NCI-H345 treated with DMSO at 0.1 percent for 48 hours (cell line): ENCODE measurements around the gene FLNB.
A peak's percentile ranks its signal among the peaks of the same experiment; 100 is the strongest.

Experiments used
- DNase-seq: peaks from one replicate; lab custom pipeline; 2025; ENCODE audit not compliant: unreplicated experiment; lab: John Stamatoyannopoulos, UW

FLNB gene

DNA sequence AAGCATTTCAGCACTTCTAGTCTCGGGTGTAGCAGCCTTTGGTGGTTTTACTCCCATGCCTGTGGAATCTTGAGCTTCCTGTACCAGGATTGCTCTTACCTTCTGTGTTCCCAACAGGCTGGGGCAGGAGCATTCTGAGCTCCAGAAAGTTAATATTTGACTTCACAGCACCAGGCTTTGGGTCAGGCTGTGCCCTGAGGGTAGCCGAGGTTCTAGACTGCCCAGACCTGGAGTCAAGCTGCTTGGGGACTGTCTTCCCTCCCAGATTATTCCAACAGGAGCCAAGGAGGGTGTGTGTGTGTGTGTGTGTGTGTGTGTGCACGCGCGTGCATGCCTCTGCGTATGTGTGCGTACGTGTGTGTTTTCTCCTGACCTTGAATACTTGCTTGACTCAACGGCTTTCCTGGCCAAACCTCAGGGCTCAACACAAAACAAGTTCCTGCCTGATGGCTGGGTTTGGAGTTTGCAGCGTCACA is 94.8 kb downstream of the FLNB start:
- DNase-seq = no peak

DNA sequence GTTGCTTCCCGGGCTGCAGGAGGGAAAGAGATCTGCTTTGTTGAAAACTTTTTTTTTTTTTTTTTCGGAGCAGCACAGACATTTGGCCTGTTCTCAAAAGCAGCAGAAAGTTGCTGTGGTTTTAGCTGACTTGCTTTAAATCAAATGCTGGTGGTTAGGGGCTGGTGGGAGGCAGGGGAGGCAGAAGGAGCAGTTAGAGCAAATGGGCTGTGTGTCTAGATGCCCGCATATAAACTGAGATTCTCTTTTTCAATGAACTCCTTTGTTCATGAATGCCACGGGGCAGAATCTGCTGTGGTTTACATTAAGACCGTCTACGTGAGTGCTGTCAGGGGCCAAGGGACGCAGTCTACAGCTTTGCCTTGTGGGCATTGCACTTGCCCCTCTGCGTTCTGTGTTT is 95.9 kb downstream of the FLNB start:
- no peak for DNase-seq

- no peak for DNase-seq
Observed at GRCh38 chr3:58104712-58105111, 96.5 kb downstream of the FLNB start.

- DNase-seq = no peak
Observed at GRCh38 chr3:58105196-58105595, 97.0 kb downstream of the FLNB start.

GRCh38 chr3:58106061-58106460 is 97.8 kb downstream of the FLNB start:
- no peak for DNase-seq

DNA sequence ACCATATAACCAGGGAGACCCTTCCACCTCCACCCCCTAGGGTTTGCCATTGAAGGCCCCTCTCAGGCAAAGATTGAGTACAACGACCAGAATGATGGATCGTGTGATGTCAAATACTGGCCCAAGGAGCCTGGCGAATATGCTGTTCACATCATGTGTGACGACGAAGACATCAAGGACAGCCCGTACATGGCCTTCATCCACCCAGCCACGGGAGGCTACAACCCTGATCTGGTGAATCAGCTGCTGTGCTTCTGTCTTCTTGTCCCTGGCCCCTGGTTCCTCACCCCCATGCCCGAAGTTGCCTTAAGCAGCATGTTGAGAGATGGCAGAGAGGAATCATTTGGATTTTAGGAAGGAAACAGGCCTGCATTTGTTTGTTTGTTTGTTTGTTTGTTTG is 98.4 kb downstream of the FLNB start:
- no peak for DNase-seq

DNA sequence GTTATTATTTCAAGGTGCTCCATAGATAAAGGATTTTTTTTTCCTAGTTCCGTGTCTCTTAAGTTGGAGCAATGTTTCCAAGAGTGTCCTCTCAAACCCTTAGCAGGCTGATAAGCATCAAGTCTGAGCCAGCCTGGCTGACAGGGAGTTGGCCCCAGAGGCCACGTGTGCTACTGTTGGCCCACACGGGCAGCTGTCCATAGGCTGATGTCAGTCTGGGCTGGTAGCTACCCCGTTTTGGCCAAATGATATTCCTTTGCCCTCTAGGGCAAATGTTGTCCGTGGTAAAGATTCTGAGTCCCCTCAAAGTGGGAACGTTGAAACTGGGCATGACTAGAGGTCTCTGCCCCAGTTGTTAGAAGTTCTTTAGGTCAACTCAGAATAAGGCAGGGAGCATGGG is 99.4 kb downstream of the FLNB start:
- no peak for DNase-seq

- DNase-seq = no peak
Observed at GRCh38 chr3:58109752-58110151, 101.5 kb downstream of the FLNB start.

DNA sequence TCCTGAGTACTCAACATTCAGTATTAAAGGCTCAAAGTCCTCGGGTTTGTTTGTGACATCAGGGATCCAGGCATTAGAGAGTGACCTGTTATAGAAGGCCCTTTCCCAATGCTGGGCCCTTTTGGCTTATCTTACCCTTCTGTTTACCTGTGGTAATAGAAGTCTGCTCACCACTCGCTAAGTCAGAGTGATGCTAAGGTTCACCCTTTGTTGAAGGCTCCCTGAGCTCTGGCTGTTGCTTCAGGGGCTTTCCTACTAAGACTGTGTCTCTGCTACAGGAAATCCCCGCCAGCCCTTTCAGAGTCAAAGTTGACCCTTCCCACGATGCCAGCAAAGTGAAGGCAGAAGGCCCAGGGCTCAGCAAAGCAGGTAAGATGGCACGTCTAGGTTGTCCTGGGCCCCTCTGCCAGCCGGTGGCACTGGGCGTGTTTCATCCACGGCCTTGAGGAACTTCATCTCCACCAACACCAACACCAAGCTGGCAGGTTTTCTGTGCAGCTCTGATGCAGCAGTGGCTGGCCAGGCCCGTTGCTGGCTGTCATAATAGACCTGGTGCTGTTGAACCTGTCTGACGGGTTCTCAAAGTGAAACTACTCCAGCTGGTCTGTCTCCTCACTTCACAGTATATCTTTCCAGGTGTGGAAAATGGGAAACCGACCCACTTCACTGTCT is 103.4 kb downstream of the FLNB start:
- peak; percentile 2 for DNase-seq

DNA sequence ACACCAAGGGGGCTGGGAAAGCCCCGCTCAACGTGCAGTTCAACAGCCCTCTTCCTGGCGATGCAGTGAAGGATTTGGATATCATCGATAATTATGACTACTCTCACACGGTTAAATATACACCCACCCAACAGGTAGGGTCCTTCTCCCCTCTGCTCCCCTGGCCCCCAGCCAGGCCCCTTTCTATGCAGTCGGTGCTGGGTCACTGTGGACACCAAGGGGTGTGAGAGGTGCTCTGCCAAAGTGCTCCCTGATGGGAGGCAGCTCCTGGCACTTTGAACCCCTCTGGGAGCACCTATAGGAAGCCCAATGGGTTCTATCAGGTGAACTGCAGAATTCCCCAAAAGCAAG is 103.9 kb downstream of the FLNB start:
- no peak for DNase-seq

DNA sequence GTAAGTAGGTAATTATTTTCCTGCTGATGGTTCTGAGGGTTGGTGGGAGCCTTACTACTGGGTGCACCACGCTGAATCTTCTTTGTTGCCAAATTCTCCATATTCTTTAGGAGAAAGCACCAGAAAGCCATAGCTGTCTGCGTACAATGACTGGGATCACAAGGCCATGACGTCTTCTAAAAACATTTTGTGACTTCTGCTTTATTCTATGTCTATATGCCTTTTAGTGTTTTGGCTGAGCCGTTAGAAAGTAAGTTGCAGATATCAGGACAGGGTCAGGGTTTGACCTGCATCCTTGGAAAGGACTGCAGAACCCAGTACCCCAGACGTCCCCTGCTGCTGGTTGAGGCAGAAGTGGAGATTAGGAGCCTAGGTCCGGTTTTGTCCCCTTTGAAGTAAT is 107.0 kb downstream of the FLNB start:
- DNase-seq = no peak

- no peak for DNase-seq
Observed at GRCh38 chr3:58116161-58116955, 108.1 kb downstream of the FLNB start.

GRCh38 chr3:58116985-58117384 is 108.8 kb downstream of the FLNB start:
- DNase-seq = no peak

- DNase-seq = no peak
Observed at GRCh38 chr3:58117561-58118181, 109.4 kb downstream of the FLNB start.

DNA sequence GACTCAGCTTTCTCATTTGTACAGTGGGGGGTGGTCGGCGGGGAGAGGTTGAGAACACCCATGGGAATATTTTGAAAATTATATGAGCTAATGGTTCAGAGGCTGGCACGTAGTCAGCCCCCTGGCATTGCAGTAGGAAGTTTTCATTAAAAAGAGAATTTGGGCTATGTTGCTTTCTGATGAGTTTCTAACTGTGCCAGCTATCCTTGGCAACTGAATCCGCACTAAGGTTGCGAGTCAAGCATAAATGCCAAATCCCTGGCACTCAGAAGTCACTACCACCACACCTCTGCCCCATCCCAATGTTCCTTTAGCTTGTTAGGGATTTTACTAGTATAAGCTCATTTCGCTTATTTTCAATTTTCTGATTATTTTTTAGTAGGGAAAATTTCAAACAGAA is 111.0 kb downstream of the FLNB start:
- DNase-seq = no peak

DNA sequence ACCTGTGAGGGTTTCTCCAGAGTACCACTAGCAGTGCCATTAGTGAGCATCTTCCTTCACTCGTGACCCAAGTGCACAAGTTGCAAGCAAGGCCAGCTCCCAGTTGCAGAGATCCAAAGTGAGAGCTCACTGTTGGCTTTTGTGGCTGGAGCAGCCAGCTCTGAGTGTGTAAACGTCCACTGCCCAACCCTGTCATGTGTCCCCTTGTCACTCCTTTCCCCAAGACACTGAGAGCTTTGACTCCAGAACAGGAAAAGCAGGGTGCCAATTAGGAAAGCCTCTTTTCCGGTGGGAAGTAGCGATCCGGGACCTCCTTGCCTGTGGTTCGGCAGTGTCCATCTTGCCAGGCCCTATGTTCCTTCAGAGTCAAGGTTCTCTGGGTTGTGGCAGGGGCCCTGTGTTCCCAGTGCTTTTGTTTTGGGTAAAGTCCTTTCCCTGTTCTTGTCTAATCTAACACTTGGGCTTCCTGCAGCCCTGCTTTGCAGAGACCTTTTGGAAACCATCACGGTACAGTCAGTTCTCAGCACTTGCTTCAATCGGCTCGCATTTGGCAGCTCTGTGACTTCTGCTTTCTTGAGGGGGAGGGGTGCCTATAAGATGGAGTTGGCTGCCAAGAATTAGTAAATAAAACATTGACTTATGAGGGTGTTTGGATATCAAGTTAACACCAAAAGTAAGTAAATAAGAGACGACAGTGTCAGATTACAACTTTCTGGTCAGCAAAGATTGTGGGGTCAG is 112.0 kb downstream of the FLNB start:
- DNase-seq = no peak

GRCh38 chr3:58121183-58121582 is 113.0 kb downstream of the FLNB start:
- no peak for DNase-seq

DNA sequence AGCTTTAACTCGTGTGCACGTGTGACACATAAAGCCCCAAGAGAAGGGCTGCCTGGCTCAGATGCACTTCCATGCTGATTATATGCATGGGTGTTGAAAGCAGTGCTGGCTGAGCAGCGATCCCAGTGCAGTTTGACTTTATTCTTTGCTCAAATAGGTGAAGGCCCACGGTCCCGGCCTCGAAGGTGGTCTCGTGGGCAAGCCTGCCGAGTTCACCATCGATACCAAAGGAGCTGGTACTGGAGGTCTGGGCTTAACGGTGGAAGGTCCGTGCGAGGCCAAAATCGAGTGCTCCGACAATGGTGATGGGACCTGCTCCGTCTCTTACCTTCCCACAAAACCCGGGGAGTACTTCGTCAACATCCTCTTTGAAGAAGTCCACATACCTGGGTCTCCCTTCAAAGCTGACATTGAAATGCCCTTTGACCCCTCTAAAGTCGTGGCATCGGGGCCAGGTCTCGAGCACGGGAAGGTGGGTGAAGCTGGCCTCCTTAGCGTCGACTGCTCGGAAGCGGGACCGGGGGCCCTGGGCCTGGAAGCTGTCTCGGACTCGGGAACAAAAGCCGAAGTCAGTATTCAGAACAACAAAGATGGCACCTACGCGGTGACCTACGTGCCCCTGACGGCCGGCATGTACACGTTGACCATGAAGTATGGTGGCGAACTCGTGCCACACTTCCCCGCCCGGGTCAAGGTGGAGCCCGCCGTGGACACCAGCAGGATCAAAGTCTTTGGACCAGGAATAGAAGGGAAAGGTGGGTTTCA is 114.9 kb downstream of the FLNB start:
- DNase-seq = no peak

DNA sequence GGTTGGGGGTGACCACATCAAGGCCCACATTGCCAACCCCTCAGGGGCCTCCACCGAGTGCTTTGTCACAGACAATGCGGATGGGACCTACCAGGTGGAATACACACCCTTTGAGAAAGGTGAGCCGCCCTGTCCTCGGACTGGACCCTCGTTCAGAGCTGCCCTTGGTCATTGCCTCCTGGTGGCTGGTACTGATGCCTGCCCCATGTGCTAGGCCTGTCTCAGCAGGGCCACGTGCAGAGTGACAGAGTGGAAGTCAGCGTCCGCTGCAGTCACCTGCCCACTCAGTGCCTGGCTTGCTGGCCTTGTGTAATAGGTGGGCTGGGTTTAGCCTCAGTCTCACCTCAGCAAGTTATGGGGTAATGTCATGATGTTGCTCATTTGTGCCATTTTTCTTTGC is 116.2 kb downstream of the FLNB start:
- DNase-seq = no peak

DNA sequence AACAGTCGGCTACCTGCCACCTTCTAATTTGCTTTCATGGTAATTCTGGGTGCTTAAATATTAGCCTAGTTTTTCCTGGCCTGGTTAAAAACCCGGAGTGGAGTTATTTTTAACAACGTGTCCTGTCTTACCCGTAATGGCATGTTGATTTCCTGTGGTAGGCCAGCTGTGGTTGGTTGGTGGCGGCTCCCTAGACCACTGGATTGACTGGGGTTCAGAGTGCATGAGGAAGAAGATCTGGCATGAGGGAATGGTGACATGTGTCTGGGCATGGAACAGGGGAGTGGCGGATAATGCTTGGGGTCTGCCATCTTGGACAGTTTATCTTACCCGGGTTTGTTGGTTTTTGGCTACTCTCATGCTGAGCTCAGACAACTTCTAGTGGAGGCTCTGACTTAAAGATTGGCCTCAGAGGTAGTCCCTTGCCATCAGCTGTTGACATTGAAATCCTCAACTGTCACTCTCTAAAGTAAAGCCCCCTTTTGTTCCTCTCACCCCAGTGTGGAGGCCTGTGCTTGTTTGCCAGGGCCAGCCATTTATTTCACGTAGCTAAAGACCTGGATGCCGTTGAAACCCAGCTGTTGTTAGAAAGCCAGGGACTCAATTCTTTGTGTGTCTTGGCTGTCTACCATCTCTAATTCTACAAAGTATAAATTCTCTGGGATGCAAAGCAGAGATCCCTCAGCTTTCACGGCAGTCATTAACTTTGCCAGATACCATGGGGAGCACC is 121.0 kb downstream of the FLNB start:
- no peak for DNase-seq
